VCaP (cell line): ENCODE measurements around the gene SPTBN1.
"Not testable (repeated sequence)": the region's sequence is repeated elsewhere in the genome, so short reads cannot be mapped to it uniquely, and the experiment has no call there.

Experiments used
- H3K27ac ChIP-seq: fragments of 450-650 bp; 2 replicates; pipeline ENCODE4 v1.5.1; 2017
- CTCF ChIP-seq: fragments of 450-650 bp; conservative IDR thresholded peaks from 2 replicates; pipeline ENCODE4 v1.5.1; 2017; ENCODE audit warnings: mild to moderate bottlenecking, moderate library complexity

SPTBN1 gene

GRCh38 chr2:54503192-54503591 lies 47.1 kb downstream of the SPTBN1 start:
- peak; percentile 63 for TF ChIP-seq CTCF
- H3K27ac ChIP-seq: no peak overlapping the region

GRCh38 chr2:54503828-54504227 lies 47.7 kb downstream of the SPTBN1 start:
- no peak for TF ChIP-seq CTCF
- no peak overlapping the region for H3K27ac ChIP-seq

- TF ChIP-seq CTCF: no peak
- H3K27ac ChIP-seq: no peak overlapping the region
Measured at GRCh38 chr2:54504866-54505265, 48.7 kb downstream of the SPTBN1 start.

- no peak for TF ChIP-seq CTCF
Measured at GRCh38 chr2:54508541-54508940, 52.4 kb downstream of the SPTBN1 start.

GRCh38 chr2:54509043-54509442 lies 52.9 kb downstream of the SPTBN1 start:
- H3K27ac ChIP-seq: not testable (repeated sequence)

More at GRCh38 chr2:54508541-54508940, 52.4 kb downstream of the SPTBN1 start:
- no peak overlapping the region for H3K27ac ChIP-seq

GRCh38 chr2:54510916-54511315 lies 54.8 kb downstream of the SPTBN1 start:
- no peak overlapping the region for H3K27ac ChIP-seq
- TF ChIP-seq CTCF: no peak

GRCh38 chr2:54512183-54512582 lies 56.1 kb downstream of the SPTBN1 start:
- TF ChIP-seq CTCF: no peak

GRCh38 chr2:54512663-54513362 lies 56.7 kb downstream of the SPTBN1 start:
- H3K27ac ChIP-seq: peak overlapping the region; percentile 31; the same call in 1 of the 2 replicates
- no peak for TF ChIP-seq CTCF

More at GRCh38 chr2:54512183-54512582, 56.1 kb downstream of the SPTBN1 start:
- no peak overlapping the region for H3K27ac ChIP-seq
